Loucy (cell line): Measurements from ENCODE around the gene AGAP1.

Experiments used
- EZH2phosphoT487 ChIP-seq: fragments of 200-600 bp; IDR thresholded peaks from 2 replicates; pipeline ENCODE4 v1.6.1; 2018; ENCODE audit warnings: antibody characterized with exemption, mild to moderate bottlenecking, moderate library complexity, borderline replicate concordance
- TF ChIP-seq, protein P1 (sequence below): fragments of 200-600 bp; sonication (generic); conservative IDR thresholded peaks from 2 replicates; pipeline ENCODE4 v1.5.1; 2014; ENCODE audit warnings: mild to moderate bottlenecking, antibody characterized with exemption, low read length

DNA sequence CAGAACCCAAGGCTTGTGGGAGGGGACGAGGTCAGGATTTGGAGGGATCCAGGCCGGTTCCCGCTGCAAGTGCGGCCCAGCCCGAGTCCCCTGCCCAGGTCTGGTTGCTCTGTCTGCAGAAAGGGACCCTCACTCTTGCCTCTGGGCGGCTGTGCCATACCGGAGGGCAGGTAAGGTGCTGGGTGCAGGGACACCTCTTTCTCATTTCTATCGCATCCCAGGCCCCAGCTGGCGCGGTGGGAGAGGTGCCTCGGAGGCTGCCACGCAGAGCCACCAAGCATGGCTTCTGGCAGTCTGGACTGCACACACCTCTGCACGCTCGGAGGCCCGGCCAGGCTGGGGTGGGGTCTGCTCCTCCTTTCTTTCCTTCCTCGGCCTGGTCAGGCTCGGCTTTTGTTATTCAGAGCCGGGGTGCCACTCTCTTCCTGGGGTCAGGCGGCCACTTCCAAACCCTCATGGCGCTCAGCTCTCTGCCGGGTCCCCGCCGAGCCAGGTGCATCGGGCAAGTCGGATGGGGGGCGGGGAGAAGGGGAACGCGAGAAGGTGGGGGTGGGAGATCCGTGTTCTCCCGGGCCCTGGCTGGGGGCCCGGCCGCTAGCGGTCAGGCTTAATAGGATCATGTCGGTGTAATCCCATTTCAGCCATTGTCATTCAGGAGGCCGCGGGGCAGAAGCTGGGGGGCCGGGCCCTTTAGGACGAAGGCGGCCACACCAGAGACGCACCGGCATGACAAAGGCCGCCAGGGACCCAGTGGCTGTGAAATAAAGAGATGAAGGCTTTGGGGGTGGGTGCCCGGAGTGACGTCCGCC lies 665.3 kb downstream of the AGAP1 start:
- TF ChIP-seq, protein P1, sequence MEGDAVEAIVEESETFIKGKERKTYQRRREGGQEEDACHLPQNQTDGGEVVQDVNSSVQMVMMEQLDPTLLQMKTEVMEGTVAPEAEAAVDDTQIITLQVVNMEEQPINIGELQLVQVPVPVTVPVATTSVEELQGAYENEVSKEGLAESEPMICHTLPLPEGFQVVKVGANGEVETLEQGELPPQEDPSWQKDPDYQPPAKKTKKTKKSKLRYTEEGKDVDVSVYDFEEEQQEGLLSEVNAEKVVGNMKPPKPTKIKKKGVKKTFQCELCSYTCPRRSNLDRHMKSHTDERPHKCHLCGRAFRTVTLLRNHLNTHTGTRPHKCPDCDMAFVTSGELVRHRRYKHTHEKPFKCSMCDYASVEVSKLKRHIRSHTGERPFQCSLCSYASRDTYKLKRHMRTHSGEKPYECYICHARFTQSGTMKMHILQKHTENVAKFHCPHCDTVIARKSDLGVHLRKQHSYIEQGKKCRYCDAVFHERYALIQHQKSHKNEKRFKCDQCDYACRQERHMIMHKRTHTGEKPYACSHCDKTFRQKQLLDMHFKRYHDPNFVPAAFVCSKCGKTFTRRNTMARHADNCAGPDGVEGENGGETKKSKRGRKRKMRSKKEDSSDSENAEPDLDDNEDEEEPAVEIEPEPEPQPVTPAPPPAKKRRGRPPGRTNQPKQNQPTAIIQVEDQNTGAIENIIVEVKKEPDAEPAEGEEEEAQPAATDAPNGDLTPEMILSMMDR, result no peak
- no peak for TF ChIP-seq EZH2phosphoT487
